Activated CD4-positive, CD25-positive, alpha-beta regulatory T cell treated with anti-CD3 and anti-CD28 coated beads, Interleukin-2, amount 50 U/mL, for 72 hours (primary cell): ENCODE data around the gene NNT.
"Not testable (repeated sequence)": the region's sequence is repeated elsewhere in the genome, so short reads cannot be mapped to it uniquely, and the experiment has no call there.

Source experiments
- DNase-seq: peaks from one replicate; pipeline ENCODE4 v3.0.0; 2021

NNT gene

GRCh38 chr5:43728581-43728980 is 125.6 kb downstream of the NNT start:
- DNase-seq = no peak

DNA sequence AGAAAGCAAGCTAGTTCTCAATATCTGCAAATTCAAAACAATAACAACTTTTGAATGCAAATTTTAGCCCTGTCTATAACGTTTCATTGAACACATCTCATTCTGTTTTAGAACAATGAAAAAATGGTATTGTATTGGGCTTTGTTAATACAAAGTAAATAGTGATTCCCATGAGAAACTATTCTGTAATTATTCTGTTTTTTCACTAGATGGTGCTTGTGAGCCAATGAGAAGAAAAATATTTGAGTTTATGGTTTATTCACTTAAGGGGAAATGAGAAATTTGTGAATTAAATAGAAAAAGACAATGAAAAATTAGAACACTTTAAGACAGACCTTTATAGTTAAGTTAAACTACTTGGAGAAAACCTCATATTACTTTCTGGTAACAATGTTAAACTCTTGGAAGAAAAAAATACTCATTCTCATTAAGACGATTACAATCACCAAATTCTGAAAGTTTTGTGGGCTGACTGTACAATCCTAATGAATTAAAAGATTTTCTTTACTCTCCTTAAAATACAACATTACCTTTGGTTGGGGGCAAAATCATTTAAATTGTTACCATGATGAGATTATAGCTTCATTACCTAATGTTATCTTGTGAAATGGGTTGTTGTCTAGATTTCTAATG is 127.0 kb downstream of the NNT start:
- no peak for DNase-seq

- DNase-seq = no peak
Observed at GRCh38 chr5:43730832-43731342, 127.9 kb downstream of the NNT start.

GRCh38 chr5:43731573-43731972 is 128.6 kb downstream of the NNT start:
- DNase-seq = no peak

DNA sequence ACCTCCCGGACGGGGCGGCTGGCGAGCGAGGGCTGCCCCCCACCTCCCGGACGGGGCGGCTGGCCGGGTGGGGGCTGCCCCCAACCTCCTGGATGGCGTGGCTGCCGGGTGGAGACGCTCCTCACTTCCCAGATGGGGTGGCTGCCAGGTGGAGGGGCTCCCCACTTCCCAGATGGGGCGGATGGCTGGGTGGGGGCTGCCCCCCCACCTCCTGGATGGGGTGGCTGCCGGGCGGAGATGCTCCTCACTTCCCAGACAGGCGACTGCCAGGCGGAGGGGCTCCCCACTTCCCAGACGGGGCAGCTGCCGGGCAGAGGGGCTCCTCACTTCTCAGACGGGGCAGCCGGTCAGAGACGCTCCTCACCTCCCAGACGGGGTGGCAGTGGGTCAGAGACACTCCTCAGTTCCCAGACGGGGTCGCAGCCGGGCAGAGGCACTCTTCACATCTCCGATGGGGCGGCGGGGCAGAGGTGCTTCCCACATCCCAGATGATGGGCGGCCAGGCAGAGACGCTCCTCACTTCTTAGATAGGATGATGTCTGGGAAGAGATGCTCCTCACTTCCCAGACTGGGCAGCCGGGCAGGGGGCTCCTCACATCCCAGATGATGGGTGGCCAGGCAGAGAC is 143.1 kb downstream of the NNT start:
- not testable (repeated sequence) for DNase-seq

GRCh38 chr5:43750809-43751208 is 147.8 kb downstream of the NNT start:
- no peak for DNase-seq

- no peak for DNase-seq
Observed at GRCh38 chr5:43753069-43753468, 150.1 kb downstream of the NNT start.
